ENCODE measurements around the gene CDKN1A.
"Not testable (repeated sequence)": the region's sequence is repeated elsewhere in the genome, so short reads cannot be mapped to it uniquely, and the experiment has no call there.

CDKN1A gene

DNA sequence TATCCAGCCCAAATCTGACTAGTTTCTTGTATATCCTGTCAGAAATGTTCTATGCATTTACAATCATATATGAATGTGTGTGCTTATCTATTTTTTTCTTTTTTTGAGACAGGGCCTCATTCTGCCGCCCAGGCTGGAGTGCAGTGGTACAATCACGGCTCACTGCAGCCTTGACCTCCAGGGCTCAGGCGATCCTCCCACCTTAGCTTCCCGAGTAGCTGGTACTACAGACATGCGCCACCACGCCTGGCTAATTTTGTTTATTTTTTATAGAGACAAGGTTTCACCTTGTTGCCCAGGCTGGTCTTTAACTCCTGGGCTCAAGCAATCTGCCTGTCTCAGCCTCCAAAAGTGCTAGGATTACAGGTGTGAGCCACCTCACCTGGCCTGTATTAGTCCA, 16.1 kb downstream of the CDKN1A start:
- DNase-seq (ENCODE audit: low spot score) (no peak), FAIRE-seq (no peak)

DNA sequence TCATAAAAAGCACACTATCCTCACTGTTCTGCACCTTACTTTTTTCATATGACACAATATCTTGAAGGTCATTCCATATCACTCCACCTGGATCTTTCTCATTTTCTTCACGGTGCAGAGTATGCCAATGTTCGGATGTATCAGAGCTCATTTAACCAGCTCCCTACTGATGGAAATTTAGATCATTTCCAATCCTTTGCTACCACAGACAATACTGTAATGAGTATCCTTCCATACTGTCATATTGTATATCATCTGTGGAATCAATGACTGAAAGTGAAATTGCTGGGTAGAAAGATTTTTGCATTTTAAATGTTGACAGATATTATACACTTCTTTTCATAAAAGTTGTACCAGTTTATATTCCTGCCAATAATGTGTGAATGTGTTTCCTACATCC, 16.9 kb downstream of the CDKN1A start:
- FAIRE-seq (no peak), DNase-seq (ENCODE audit: low spot score) (no peak)

DNA sequence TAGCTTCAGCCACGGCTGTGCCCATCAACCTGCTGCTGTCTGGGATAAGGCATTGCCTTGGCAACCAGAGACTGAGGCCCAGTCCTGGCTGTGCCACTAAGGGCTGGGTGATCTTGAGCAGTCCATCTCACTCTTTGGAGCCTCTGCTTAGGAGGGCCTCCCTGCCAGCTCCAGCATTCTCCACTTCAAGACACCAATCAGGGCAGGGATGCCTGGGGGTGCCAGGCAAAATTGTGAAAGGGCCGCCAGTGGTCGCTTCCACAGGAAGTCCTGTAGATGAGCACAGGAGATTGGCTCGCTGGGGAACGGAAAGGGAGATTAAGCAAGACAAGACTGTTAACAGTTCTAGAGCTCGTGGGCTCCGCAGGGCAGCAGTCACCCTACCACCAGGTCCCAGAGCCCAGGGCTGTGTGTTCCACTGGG, 19.0 kb downstream of the CDKN1A start, which contains the start of gene RAB44:
Gene RAB44 (plus strand): TSS at position 346 of the 423 bp plus-strand sequence. CDS start 6,410 bp downstream, outside the sequence.
- DNase-seq (ENCODE audit: low spot score) (no peak), FAIRE-seq (no peak)

DNA sequence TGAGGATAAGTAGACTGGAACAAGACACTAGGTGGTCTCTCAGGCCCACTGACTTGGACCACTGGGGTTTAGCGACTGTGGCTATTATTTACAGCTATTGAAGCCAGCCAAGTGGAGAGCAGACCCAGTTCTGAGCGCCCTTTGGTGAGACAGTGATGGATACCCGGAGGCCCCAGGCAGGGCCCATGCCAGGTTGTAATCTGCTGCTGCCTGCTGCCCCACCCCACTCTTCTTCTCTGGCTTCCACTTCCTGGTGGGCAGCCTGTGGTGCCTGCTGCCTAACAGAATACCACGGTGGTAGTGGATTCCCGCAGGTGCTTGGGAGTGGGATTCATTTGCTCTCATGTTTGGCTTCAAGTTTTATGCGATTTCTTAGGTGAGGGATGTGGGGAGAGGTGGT, 19.7 kb downstream of the CDKN1A start:
- DNase-seq (ENCODE audit: low spot score): no peak
- FAIRE-seq: no peak

DNA sequence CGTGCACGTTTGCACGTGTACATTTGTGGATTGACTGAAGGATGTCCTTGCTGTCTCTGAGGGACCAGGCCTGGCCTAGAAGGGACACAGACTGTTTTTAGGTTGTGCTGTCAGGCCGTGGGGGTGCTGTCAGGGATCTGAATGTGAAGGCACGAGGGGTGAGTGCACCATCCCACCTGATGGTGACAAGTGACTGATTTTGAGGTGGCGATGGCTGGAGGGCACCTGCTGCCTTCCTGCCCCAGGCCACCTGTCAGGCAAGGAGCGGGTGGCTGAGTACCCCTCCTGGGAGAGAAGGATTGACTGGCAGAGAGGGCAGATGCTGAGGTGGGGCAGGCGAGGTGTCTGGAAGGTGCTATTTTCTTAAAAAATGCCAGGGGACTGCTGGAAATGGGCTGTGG, 20.4 kb downstream of the CDKN1A start:
- FAIRE-seq (no peak), DNase-seq (ENCODE audit: low spot score) (no peak)

DNA sequence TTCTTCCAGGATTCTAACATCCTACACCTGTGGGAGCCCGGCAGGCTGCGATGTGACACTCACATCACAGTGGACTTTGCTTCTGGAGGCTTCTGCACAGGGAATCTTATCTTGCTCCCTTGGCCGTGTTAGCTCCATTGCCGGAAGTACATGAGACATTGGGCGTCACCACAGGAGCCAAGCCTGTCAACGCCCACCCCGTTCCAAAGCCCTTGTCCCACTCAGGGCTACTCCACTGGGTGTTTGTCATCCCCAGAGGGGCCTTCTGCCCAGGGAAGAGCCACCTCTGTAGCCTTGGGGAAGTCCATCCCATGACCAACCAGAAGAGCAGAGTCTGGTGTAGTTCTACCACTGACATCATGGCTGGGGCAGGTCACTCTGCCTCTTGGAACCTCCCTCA, 20.8 kb downstream of the CDKN1A start:
- no peak for DNase-seq (ENCODE audit: low spot score)
- FAIRE-seq: no peak

DNA sequence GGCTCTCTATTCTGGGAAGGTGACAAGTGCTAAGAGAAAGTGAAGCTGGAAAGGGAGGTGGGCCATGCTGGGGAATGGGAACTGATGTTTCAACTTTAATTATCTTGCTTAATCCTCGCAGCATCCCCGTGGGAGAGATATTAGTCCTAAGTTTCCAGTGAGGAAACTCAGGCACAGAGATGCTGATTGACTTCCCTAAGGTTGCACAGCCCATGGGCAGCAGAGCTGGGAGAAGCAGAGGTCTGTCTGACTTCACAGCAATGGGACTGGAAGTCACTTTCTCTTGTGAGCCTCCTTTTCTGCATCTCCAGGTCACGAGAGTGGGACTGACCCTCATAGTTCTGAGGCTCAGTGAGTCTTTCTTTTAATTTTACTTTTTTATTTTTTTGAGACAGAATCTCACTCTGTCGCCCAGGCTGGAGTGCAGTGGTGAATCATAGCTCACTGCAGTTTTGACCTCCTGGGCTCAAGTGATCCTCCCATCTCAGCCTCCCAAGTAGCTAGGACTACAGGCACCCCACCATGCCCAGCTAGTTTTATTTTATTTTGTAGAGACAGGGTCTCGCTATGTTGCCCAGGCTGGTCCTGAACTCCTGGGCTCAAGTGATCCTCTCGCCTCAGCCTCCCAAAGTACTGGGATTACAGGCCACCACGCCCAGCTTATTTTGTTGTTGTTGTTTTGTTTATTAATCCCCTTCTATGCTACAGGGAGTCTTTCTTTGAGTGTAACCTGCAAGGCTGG, 21.7 kb downstream of the CDKN1A start:
- FAIRE-seq (no peak), DNase-seq (ENCODE audit: low spot score) (no peak)

DNA sequence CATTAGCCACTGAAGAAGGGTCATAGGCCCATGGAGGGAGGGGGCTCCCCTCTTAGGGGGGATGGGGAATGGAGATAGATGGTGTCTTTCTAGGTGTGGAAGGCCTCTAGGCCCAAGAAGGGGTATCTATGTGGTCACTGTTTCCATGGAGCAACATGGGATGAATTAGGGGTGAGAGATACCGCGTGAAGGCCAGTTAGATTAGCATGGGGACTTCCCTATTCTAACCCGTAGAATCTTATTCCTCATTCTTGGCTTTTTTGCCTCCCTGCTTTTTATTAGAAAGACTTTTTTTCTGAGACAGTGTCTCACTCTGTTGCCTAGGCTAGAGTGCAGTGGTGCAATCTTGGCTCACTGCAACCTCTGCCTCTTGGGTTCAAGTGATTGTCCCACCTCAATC, 22.3 kb downstream of the CDKN1A start:
- FAIRE-seq (no peak), DNase-seq (ENCODE audit: low spot score) (no peak)

DNA sequence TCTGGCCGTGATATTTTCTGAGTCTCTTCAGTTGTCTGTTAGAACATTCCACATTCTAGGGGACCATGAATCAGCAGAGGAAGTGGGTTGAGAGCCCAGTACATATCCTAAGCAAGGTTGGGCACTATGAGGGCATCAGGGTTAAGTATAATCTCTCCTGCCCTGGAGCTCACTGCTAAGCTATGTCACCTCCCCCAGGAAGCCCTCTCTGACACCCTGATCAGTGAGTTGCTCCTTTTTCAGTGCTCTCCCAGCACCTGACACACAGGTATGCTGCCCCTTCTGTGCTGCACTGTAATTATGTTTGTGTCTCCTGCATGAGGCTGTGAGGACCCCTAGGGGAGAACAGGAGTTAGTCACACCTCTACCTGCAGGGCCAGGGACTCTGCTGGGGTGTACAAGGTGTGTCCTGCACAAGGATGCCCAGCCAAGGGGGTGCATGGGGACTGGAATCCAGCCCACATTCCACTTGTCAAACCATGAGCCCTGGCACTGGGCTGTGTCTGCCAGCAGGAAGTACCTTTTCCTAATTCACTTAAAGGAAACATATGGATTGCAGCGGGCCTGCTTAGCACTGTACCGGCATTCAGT, 23.0 kb downstream of the CDKN1A start:
- DNase-seq (ENCODE audit: low spot score) (peak; percentile 80), FAIRE-seq (no peak)

DNA sequence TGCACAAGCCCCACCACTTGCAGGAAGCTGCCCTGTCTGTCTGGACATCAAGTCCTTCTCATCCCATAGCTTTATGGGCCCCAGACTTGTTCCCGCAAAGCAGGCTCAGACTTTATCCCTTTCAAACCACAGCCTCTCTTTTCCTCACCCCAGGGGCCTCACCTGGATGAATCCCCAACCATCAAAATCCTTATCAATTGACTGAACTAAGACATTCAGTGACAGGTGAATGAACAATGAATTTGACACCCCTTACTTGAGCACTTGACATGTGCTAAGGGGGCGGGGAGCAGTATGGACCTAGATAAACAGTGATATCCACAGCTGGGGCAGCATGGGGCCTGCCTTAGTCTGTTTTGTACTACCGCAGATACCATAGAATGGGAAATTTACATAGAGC, 24.1 kb downstream of the CDKN1A start:
- FAIRE-seq: no peak
- no peak for DNase-seq (ENCODE audit: low spot score)

DNA sequence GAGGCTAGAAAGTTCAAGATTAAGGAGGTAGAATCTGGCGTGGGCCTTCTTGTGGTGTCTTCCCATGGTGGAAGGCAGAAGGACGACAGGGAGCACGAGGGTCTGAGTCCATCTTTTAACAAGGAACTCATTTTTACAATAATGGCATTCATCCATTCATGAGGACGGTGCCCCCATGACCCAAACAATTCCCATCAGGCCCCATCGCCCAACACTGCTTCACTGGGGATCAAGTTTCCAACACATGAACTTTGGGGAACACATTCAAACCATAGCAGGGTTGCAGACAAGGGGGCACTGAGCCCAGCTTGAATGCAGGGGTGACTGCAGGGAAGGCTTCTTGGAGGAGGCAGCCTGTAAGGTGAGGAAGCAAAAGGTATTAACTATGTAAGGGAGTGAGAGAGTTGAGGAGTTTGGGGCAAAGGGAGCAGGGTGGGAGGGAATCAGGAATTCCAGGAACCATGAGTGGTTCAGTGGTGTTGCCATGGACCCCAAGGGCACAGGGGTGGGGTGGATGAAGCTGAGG, 24.6 kb downstream of the CDKN1A start:
- FAIRE-seq: no peak
- DNase-seq (ENCODE audit: low spot score): no peak

DNA sequence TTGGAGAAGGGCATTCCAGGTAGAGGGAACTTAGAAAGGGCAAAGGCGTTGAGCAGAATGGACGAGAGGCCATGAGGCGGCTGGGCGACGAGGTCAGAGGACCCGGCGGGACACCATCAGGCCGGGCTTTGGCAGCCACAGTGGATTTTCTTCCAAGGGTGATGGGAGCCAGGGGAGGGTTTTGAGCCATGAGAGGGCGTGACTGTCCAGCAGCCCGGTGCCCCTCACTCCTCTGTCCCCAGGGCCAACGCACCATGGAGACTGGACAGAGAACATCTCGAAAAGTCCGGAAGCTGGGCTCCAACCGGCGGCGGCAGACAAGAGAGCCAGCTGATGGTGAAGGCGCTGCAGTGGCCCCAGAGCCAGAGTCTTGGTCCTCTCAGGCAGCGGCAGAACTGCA, 25.5 kb downstream of the CDKN1A start:
- FAIRE-seq (no peak), DNase-seq (ENCODE audit: low spot score) (no peak)

DNA sequence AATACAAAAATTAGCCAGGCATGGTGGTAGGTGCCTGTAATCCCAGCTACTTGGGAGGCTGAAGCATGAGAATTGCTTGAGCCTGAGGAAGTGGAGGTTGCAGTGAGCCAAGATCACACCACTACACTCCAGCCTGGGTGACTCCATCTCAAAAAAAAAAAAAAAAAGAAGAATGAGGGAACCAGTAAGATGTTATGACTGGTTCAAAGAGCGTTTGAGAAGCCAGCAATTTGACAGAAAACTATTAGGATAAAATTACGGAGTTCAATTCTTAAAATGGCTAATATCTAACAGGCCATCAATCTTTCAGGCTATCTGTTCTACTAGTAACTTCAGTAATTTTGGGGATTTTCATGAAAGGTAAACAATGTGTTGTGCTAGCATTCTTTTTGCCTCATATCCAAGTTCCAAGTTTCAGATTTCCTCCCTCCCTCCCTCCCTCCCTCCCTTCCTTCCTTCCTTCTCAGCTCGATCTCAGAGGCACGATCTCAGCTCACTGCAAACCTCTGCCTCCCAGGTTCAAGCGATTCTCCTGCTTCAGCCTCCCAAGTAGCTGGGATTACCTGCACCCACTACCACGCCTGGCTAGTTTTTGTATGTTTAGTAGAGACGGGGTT, 26.6 kb downstream of the CDKN1A start:
- not testable (repeated sequence) for FAIRE-seq

DNA sequence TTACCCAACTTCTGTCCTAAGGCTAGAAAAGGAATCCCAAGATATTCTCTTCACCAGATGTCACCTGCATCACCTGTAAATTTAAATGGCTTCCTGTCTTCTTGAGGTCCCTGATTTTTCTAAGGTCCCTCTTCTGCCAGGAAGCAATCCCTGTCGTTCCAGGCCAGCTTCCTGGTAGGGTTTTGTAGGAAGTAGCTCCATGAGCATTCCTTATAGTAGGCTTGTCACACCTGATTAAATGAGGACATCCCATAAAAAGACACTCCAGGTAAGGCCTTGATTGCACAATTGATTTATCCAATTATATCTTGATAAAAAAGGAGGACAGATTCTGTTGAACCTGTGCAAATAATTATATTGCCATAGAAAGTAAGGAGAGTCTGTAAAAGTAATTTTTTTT, 27.8 kb downstream of the CDKN1A start:
- no peak for FAIRE-seq

More for the DNA sequence above, 26.6 kb downstream of the CDKN1A start:
- not testable (repeated sequence) for DNase-seq (ENCODE audit: low spot score)

DNA sequence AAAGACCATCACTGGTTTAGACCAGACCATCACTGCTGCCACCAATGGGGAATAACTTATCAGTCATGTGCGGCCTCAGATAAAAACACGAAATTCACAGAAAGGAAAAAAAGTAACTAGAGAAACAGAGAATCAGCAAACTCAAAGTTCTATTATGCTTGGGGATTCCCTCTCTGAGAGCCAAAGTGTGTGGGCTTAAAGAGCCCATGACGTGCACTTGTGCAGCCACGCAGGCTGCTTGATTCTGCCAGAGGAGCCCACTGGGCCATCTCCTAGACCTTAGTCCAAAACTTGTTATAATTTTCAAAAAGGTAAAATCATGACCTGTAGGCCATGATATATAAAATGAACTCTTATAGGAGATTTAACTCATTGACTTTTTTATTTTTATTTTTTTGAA, 34.3 kb downstream of the CDKN1A start:
- DNase-seq (ENCODE audit: low spot score) (no peak), FAIRE-seq (no peak)

More for the DNA sequence above, 27.8 kb downstream of the CDKN1A start:
- no peak for DNase-seq (ENCODE audit: low spot score)

DNA sequence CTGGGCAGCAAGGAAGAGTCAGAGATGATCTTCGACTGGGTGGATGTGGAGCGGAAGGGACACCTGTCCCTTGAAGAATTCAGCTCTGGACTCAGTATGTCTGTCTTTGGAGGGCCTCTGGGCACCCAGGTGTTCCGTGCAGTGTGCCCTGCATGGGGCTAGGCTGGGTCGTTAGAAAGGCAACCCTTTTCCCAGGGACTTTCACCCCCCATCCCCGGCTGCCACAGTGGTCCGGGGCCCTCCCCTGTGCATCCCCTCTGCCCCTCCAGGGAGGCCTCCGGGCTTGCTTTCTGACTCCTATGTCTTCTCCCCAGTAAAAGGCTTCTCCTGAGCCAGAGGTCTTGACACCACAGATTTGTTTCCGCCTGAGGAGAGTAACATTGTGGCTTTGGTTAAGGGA, 35.3 kb downstream of the CDKN1A start:
- FAIRE-seq (no peak), DNase-seq (ENCODE audit: low spot score) (no peak)

DNA sequence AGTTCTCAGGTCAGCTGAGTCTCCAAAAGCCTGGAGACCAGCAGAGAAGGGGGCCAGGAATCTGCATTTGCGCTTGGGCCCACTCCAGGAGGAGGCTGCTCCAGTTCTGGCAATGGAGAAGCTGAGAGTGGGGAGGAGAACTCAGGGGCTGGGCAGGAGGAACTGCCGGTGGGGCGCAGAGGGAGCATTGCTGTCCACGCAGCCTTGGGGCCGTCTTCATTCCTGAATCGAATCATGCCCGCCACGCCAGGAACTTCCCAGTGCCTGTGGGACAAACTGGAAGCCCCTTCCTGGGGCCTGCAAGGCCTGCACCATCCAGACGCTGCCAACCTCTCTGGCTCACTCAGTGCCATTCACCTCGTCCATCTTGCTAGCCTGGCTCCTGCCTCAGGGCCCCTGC, 36.0 kb downstream of the CDKN1A start:
- no peak for FAIRE-seq

DNA sequence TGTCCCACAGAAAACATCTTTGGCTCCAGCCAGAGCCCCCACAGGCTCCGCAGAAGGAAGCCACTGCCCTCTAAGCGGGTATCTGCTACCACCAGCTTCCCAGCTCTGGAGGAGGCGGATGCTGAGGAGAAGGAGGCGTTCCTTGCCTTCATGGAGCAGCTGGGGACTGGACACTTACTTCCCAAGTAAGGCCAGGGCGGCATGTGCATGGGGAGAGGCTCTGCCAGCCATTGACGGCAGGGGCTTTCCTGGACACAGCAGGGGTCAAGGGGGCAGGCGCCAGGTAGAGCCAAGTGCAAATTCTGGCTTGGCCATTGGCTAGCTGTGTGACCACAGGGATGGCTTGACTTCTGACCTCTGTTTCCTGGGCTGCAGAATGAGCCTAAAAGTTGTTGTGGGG, 37.0 kb downstream of the CDKN1A start:
- DNase-seq (ENCODE audit: low spot score) (no peak), FAIRE-seq (no peak)

More for the DNA sequence above, 36.0 kb downstream of the CDKN1A start:
- DNase-seq (ENCODE audit: low spot score): no peak

DNA sequence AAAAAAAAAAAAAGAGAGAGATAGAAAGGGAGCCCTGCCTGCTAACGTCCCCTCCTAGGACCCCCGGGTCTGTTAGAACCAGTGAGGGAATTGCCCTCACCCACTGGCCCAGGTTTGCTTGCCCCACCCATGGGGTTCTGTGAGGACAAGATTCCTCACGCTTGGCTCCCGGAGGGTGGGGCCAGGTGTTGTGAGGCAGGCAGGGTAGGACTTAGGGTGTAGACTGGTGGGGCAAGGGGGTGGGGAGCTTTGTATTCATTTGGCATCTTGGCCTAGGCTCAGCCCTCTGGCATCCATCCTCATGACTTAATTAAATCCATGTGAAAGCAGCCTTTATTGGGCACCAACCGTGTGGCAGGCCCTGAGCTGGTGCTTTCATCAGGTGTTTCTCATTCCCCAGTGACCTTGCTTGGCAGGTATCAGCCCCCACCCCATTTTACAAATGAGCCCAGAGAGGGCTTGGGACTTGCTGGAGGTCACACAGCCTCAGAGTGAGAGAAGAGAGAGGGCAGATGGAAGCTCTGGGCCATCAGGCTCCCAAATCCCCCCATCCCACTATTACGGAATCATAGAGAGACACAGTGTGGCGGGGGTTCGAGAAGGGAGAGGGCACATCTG, 38.1 kb downstream of the CDKN1A start:
- DNase-seq (ENCODE audit: low spot score) (no peak), FAIRE-seq (no peak)

DNA sequence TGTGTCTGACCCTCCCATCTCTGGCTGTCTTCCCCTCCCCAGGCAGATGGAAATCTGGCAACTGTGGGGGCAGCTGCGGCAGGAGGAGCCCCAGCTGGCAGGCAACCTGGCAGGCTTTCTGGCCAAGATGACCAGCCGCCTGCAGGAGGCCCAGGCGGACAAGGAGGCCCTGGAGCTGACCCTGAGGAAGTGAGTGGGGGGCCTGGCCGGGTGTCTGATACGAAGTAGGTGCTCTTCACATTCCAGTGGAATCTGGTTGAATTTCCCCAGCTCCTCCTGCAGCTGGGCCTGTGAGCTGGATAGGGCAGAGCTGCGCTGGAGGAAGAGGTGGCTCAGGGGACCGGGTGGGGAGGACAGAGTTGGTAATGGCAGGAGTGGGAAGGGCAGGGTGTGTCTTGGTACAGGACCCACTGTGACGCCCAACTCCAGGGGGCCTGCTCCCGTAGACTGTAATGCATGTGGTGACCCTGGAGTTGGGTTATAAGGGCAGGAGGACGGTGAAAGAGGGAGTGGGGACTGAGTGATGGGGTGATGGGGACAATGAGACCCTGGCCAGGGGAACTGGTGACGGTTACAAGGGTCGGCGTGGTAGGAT, 38.8 kb downstream of the CDKN1A start:
- DNase-seq (ENCODE audit: low spot score) (no peak), FAIRE-seq (no peak)

DNA sequence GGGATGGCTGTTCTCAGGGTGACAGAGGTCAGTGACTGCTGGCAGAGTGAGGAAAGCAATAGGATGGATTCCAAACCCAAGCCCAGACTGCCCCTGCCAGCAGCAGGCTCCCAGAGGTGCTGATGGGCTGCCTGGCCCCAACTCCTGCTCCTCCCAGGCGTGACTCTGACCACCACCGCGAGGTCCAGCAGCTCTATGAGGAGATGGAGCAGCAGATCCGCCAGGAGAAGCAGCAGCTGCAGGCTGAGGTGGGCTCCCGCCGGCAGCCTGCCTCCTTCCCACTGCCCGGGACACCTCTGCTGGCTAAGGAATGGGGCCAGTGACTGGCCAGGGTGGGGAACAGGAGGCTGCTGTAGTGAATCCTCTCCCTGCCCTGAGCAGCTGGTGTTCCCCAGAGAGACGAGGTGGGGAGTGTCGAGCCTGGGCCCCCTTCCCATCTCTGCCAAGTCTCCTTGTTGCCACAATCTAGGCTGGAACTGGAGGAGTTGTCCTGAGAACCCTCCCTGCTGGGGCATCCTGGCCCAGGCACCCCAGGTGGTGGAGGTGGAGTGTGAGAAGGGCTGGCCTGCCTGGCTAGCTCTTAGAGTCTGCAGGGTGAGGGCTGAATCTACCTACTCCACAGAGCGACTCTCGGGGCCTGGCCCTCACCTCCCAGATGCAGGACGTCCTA, 39.5 kb downstream of the CDKN1A start:
- FAIRE-seq (no peak), DNase-seq (ENCODE audit: low spot score) (no peak)
